Limb (tissue), 2 donors: ENCODE results near the gene IGFN1.
"Not testable (repeated sequence)": the region's sequence is repeated elsewhere in the genome, so short reads cannot be mapped to it uniquely, and the experiment has no call there.

ENCODE experiments used
- DNase-seq, 2 donors: peaks; one replicate each; pipeline ENCODE4 v3.0.0-alpha.2; 2016; ENCODE audit errors: extremely low spot score in 2 of 2

The IGFN1 gene

GRCh38 chr1:201216395-201217085 lies 25.9 kb downstream of the IGFN1 start:
- DNase-seq = peak in 1 of 2 donors; percentile 21

GRCh38 chr1:201217146-201217545 lies 26.5 kb downstream of the IGFN1 start:
- DNase-seq = peak in 1 of 2 donors; percentile 21

GRCh38 chr1:201217851-201218250 lies 27.2 kb downstream of the IGFN1 start:
- DNase-seq = no peak

GRCh38 chr1:201218409-201218808 lies 27.8 kb downstream of the IGFN1 start:
- peak in 1 of 2 donors; percentile 22 for DNase-seq

GRCh38 chr1:201219481-201220387 lies 29.1 kb downstream of the IGFN1 start:
- peak in 1 of 2 donors; percentile 12 for DNase-seq

GRCh38 chr1:201220388-201220715 lies 29.7 kb downstream of the IGFN1 start:
- DNase-seq = no peak

- peak in 1 of 2 donors; percentile 32 for DNase-seq
Observed at GRCh38 chr1:201221201-201221846, 30.7 kb downstream of the IGFN1 start.

- DNase-seq = peak in 1 of 2 donors; percentile 14
Observed at GRCh38 chr1:201222125-201222524, 31.5 kb downstream of the IGFN1 start.

GRCh38 chr1:201223852-201224665 lies 33.4 kb downstream of the IGFN1 start:
- DNase-seq = peak in 1 of 2 donors; percentile 9

- DNase-seq = peak in 1 of 2 donors; percentile 10
Observed at GRCh38 chr1:201224666-201225370, 34.2 kb downstream of the IGFN1 start.

- peak in 1 of 2 donors; percentile 11 for DNase-seq
Observed at GRCh38 chr1:201226178-201226514, 35.5 kb downstream of the IGFN1 start.

- DNase-seq = peak in 1 of 2 donors; percentile 17
Observed at GRCh38 chr1:201226859-201227488, 36.4 kb downstream of the IGFN1 start.

GRCh38 chr1:201228011-201228983 lies 37.7 kb downstream of the IGFN1 start:
- DNase-seq = peak in 1 of 2 donors; percentile 15

GRCh38 chr1:201229095-201229494 lies 38.5 kb downstream of the IGFN1 start:
- DNase-seq = peak in 1 of 2 donors; percentile 19

- DNase-seq = peak in 1 of 2 donors; percentile 24
Observed at GRCh38 chr1:201229771-201230635, 39.4 kb downstream of the IGFN1 start.

GRCh38 chr1:201230676-201231075 lies 40.1 kb downstream of the IGFN1 start:
- peak in 1 of 2 donors; percentile 7 for DNase-seq

- DNase-seq = not testable (repeated sequence)
Observed at GRCh38 chr1:201239646-201240045, 49.0 kb downstream of the IGFN1 start.

- no peak for DNase-seq
Observed at GRCh38 chr1:201240171-201240570, 49.5 kb downstream of the IGFN1 start.
